ENCODE data around the gene PSMB11. TPM values are rescaled to one million over a fixed set of nuclear protein-coding genes. Genes with fewer than 3 reads are reported as not detected.

The PSMB11 gene
- total RNA-seq, 1 experiment from 2014 or later = not detected

GRCh38 chr14:23079716-23080115, 37.7 kb downstream of the PSMB11 start:
- WGBS (ENCODE audit: extremely low coverage, insufficient read length, low lambda C conversion rate) = no CpG with 5 or more reads among the region's 2 CpGs

More at GRCh38 chr14:23079716-23080115, 37.7 kb downstream of the PSMB11 start:
- Histone ChIP-seq H3K23ac (ENCODE audit: insufficient read length, low read depth, low read length) (no peak overlapping the region), H3K4ac (ENCODE audit: low read depth, low read length) (no peak overlapping the region), H3K18ac (ENCODE audit: insufficient read length, low read depth, low read length) (no peak overlapping the region), H3K27ac (ENCODE audit: insufficient read length, low read depth, low read length) (no peak overlapping the region), H3K79me1 (ENCODE audit: insufficient read depth, low read depth, low read length, poor library complexity, severe bottlenecking) (no peaks in the 10 kb centered on the region), H3K9ac (ENCODE audit: extremely low read depth, insufficient read length, low read length) (no peak overlapping the region), H4K5ac (ENCODE audit: insufficient read length, low read depth, low read length) (no peak overlapping the region), H2BK120ac (ENCODE audit: low read depth, low read length, poor library complexity, severe bottlenecking) (no peak overlapping the region), H4K20me1 (ENCODE audit: control insufficient read depth, insufficient read depth, insufficient read length) (no peaks in the 10 kb centered on the region), H2AFZ (ENCODE audit: low read length) (no peak overlapping the region), H2BK20ac (ENCODE audit: low read depth, low read length, poor library complexity, severe bottlenecking) (no peak overlapping the region), H3K56ac (ENCODE audit: insufficient read length, low read depth, low read length) (no peak overlapping the region), H3K14ac (ENCODE audit: insufficient read depth, low read length) (no peak overlapping the region), H3K79me2 (ENCODE audit: insufficient read depth, low read length) (no peaks in the 10 kb centered on the region), H3K4me2 (ENCODE audit: insufficient read depth, insufficient read length, low read length) (no peak overlapping the region), H3T11ph (ENCODE audit: low read length) (no peak overlapping the region), H2BK5ac (ENCODE audit: insufficient read length, low read length) (no peak overlapping the region), H3K27me3 (ENCODE audit: insufficient read depth, low read length) (no peaks in the 10 kb centered on the region), H3K23me2 (ENCODE audit: insufficient read length, low read depth, low read length, poor library complexity, severe bottlenecking) (no peaks in the 10 kb centered on the region), H2BK15ac (ENCODE audit: low read depth, low read length) (no peak overlapping the region), H2AK5ac (ENCODE audit: insufficient read length, low read length) (no peak overlapping the region), H2BK12ac (ENCODE audit: insufficient read length, low read depth, low read length) (no peak overlapping the region), H4K8ac (replicated peaks; ENCODE audit: insufficient read length, low read depth, low read length) (no peak overlapping the region), H3K4me1 (ENCODE audit: insufficient read depth, low read length) (no peaks in the 10 kb centered on the region), H4K91ac (ENCODE audit: insufficient read length, low read depth, low read length) (no peak overlapping the region), H3K9me3 (ENCODE audit: control insufficient read depth, low read depth, low read length) (no peaks in the 10 kb centered on the region)
- no peaks in the 10 kb centered on the region for H3K4me1 Mint-ChIP-seq
- H3K27me3 Mint-ChIP-seq (ENCODE audit: low read depth) = no peaks in the 10 kb centered on the region
- TF ChIP-seq, protein P1, sequence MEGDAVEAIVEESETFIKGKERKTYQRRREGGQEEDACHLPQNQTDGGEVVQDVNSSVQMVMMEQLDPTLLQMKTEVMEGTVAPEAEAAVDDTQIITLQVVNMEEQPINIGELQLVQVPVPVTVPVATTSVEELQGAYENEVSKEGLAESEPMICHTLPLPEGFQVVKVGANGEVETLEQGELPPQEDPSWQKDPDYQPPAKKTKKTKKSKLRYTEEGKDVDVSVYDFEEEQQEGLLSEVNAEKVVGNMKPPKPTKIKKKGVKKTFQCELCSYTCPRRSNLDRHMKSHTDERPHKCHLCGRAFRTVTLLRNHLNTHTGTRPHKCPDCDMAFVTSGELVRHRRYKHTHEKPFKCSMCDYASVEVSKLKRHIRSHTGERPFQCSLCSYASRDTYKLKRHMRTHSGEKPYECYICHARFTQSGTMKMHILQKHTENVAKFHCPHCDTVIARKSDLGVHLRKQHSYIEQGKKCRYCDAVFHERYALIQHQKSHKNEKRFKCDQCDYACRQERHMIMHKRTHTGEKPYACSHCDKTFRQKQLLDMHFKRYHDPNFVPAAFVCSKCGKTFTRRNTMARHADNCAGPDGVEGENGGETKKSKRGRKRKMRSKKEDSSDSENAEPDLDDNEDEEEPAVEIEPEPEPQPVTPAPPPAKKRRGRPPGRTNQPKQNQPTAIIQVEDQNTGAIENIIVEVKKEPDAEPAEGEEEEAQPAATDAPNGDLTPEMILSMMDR (conservative IDR thresholded peaks at IDR 0.05) = no peak
- H3K36me3 Mint-ChIP-seq (ENCODE audit: insufficient read depth in 1 of 3, low read depth in 3 of 3) = peaks cover 54 to 93% (median 85%) of the 10 kb centered on the region in 3 experiments; a peak in 6 of 7 replicates
- no peak for DNase-seq
- H3K9me3 Mint-ChIP-seq = no peaks in the 10 kb centered on the region; a peak in 1 of 5 replicates
- H3K4me3 Mint-ChIP-seq = no peak overlapping the region
- H3K27ac Mint-ChIP-seq = no peak overlapping the region
